HepG2 (cell line): Measurements from ENCODE around the gene S100A7. TPM values are rescaled to one million over a fixed set of nuclear protein-coding genes. Genes with fewer than 3 reads are reported as not detected.

Experiments used
- AKNA ChIP-seq: sonication (generic); formaldehyde crosslinking; IDR thresholded peaks from 2 replicates; pipeline ENCODE4 v1.4.0; 2020; ENCODE audit warnings: missing genetic modification reagents, borderline replicate concordance
- ARNTL ChIP-seq: sonication (generic); formaldehyde crosslinking; IDR thresholded peaks from 2 replicates; pipeline ENCODE4 v1.4.0; 2020; ENCODE audit warnings: mild to moderate bottlenecking, missing genetic modification reagents
- CBX2 ChIP-seq, 2 experiments: fragments of 200-600 bp in 1 of 2; sonication (generic); formaldehyde crosslinking in 1 of 2; IDR thresholded peaks; 2 replicates each; pipeline versions ENCODE4 v1.7.0 to v1.8.1; 2018 to 2022; ENCODE audit warnings: low read depth in 2 of 2, low read length in 1 of 2, mild to moderate bottlenecking in 1 of 2, missing genetic modification reagents in 1 of 2
- HNF4G ChIP-seq, 2 experiments: sonication (generic) in 1 of 2; formaldehyde crosslinking in 1 of 2; IDR thresholded peaks; 2 replicates each; pipeline versions ENCODE4 v1.4.0 to v1.6.1; 2011 to 2020; ENCODE audit warnings: borderline replicate concordance in 2 of 2, low read depth in 2 of 2, mild to moderate bottlenecking in 2 of 2, low read length in 1 of 2, missing genetic modification reagents in 1 of 2, moderate library complexity in 1 of 2
- HOMEZ ChIP-seq: IDR thresholded peaks from 2 replicates; pipeline ENCODE4 v1.6.1; 2016; ENCODE audit warnings: low read depth
- HOXD1 ChIP-seq: sonication (generic); formaldehyde crosslinking; IDR thresholded peaks from 2 replicates; pipeline ENCODE4 v1.5.0; 2020; ENCODE audit warnings: missing genetic modification reagents
- IKZF5 ChIP-seq: IDR thresholded peaks from 2 replicates; pipeline ENCODE4 v1.6.1; 2018; ENCODE audit warnings: missing genetic modification reagents, mild to moderate bottlenecking, missing compliant biosample characterization
- KDM5B ChIP-seq: sonication (generic); formaldehyde crosslinking; IDR thresholded peaks from 2 replicates; pipeline ENCODE4 v1.4.0; 2020; ENCODE audit warnings: missing genetic modification reagents, mild to moderate bottlenecking, borderline replicate concordance
- NFIC ChIP-seq: IDR thresholded peaks from 2 replicates; pipeline ENCODE4 v1.6.1; 2012; ENCODE audit warnings: mild to moderate bottlenecking, low read length, inconsistent platforms
- NR2C2 ChIP-seq: sonication (generic); formaldehyde crosslinking; IDR thresholded peaks from 2 replicates; pipeline ENCODE4 v1.4.0; 2020; ENCODE audit warnings: missing genetic modification reagents, mild to moderate bottlenecking, moderate library complexity, borderline replicate concordance
- NR2F2 ChIP-seq: IDR thresholded peaks from 2 replicates; pipeline ENCODE4 v1.6.1; 2012; ENCODE audit warnings: low read depth, inconsistent platforms, borderline replicate concordance
- PAF1 ChIP-seq: IDR thresholded peaks from 2 replicates; pipeline ENCODE4 v1.6.1; 2016; ENCODE audit warnings: missing genetic modification reagents, missing compliant biosample characterization
- SP140L ChIP-seq: sonication (generic); formaldehyde crosslinking; IDR thresholded peaks from 2 replicates; pipeline ENCODE4 v1.4.0; 2020; ENCODE audit warnings: missing genetic modification reagents, borderline replicate concordance
- ZBTB2 ChIP-seq: sonication (generic); formaldehyde crosslinking; IDR thresholded peaks from 2 replicates; pipeline ENCODE4 v1.8.0; 2022; ENCODE audit warnings: low read depth, missing genetic modification reagents
- ZNF12 ChIP-seq: sonication (generic); formaldehyde crosslinking; IDR thresholded peaks from 2 replicates; pipeline ENCODE4 v1.5.0; 2020; ENCODE audit warnings: missing genetic modification reagents
- ZNF569 ChIP-seq: sonication (generic); formaldehyde crosslinking; IDR thresholded peaks from 2 replicates; pipeline ENCODE4 v1.5.0; 2020; ENCODE audit warnings: mild to moderate bottlenecking, missing genetic modification reagents, moderate library complexity, borderline replicate concordance
- ZNF720 ChIP-seq: sonication (generic); formaldehyde crosslinking; IDR thresholded peaks from 2 replicates; pipeline ENCODE4 v1.4.0; 2020; ENCODE audit warnings: missing genetic modification reagents
- ZSCAN29 ChIP-seq: sonication (generic); formaldehyde crosslinking; conservative IDR thresholded peaks from 2 replicates; pipeline ENCODE4 v1.4.0; 2020; ENCODE audit warnings: mild to moderate bottlenecking, missing genetic modification reagents
- ZSCAN31 ChIP-seq: sonication (generic); formaldehyde crosslinking; IDR thresholded peaks from 2 replicates; pipeline ENCODE4 v1.5.0; 2020; ENCODE audit warnings: low read depth, mild to moderate bottlenecking, missing genetic modification reagents
- polyA plus RNA-seq, 8 experiments: library from polyadenylated mRNA; depleted of rRNA in 3 of 8; stranded (reverse) in 7 of 8; unstranded in 1 of 8; fragments of >200 nt; fragmentation: Illumina TruSeq in 4 of 8; extraction: Trizol in 4 of 8; gene quantifications; 2 replicates each; pipeline versions ENCODE4 v1.2.1 to v1.2.3, GENCODE V29; 2011 to 2016; ENCODE audit warnings: low read depth in 4 of 8, missing spikeins in 1 of 8, mixed read lengths in 1 of 8; ENCODE audit not compliant: insufficient read depth in 1 of 8
- total RNA-seq, 5 experiments: library from RNA; depleted of rRNA; stranded (reverse); fragments of >200 nt; fragmentation: Illumina TruSeq; extraction: Trizol; gene quantifications; 2 replicates each; pipeline ENCODE4 v1.2.3, GENCODE V29; 2016; ENCODE audit warnings: low read depth in 1 of 5

S100A7 gene
- total and polyA plus RNA-seq, 2 of the 13 experiments (the other 11 are each of a cell fraction or from before 2014, with no cell fraction given): not detected

GRCh38 chr1:153506831-153507413 is 46.5 kb upstream of the S100A7 start (continued):
- TF ChIP-seq AKNA (CRISPR knock-in tag) (no peak), HOXD1 (no peak), HNF4G (IDR thresholded peaks at IDR 0.05; ENCODE audit: borderline replicate concordance, low read depth, low read length) (peak; percentile 55; the same call in 1 of the 2 replicates), HNF4G (CRISPR knock-in tag; IDR thresholded peaks at IDR 0.05; ENCODE audit: borderline replicate concordance, low read depth) (no peak), PAF1 (no peak), CBX2 (IDR thresholded peaks at IDR 0.05; ENCODE audit: low read depth, low read length) (no peak), CBX2 (CRISPR knock-in tag; IDR thresholded peaks at IDR 0.05; ENCODE audit: low read depth) (no peak), NFIC (no peak), HOMEZ (CRISPR knock-in tag) (no peak; the same call in 1 of the 2 replicates), ZBTB2 (CRISPR knock-in tag) (no peak), KDM5B (CRISPR knock-in tag) (peak; percentile 27; the same call in 1 of the 2 replicates), ZNF12 (no peak), ZSCAN29 (CRISPR knock-in tag) (no peak), NR2C2 (CRISPR knock-in tag) (peak; percentile 39; the same call in 1 of the 2 replicates), ARNTL (CRISPR knock-in tag) (0 out of 2 replicates have a peak, but pooled peaks have one; percentile 22), ZNF569 (CRISPR knock-in tag) (no peak), ZNF720 (CRISPR knock-in tag) (no peak), SP140L (CRISPR knock-in tag) (no peak), IKZF5 (CRISPR knock-in tag) (no peak), ZSCAN31 (no peak), NR2F2 (no peak)
